HCT116 (cell line): ENCODE results near the gene CHST4. TPM values are rescaled to one million over a fixed set of nuclear protein-coding genes. Genes with fewer than 3 reads are reported as not detected.
A peak's percentile ranks its signal among the peaks of the same experiment; 100 is the strongest.

Experiments used
- ATAC-seq: fragments of 200-7000 bp; cut with Tn5 transposase; 2 replicates; pipeline ENCODE4 v1.9.1; 2020; ENCODE audit warnings: mild to moderate bottlenecking, moderate library complexity
- BruUV-seq: library from RNA; stranded (reverse); fragments of 400-500 nt; replicated peaks from 2 replicates; lab custom pipeline; 2021; lab: Mats Ljungman, UMichigan
- CTCF ChIA-PET: fragments of 300-600 bp; sonication (Branson Sonifier 250); formaldehyde crosslinking; loops from one replicate; lab custom pipeline; 2021; ENCODE audit warnings: antibody characterized with exemption; lab: Charles Lee
- POLR2A ChIA-PET: fragments of 300-600, 350-600 bp; sonication (Branson Sonifier 250); formaldehyde crosslinking; loops from one replicate; lab custom pipeline; 2021; ENCODE audit warnings: antibody characterized with exemption; lab: Charles Lee
- RAD21 ChIA-PET, 2 experiments: fragments of 300-600 bp; sonication (Branson Sonifier 250); formaldehyde crosslinking; loops; one replicate each; lab custom pipeline; 2023; ENCODE audit warnings: low total read pairs in 2 of 2; ENCODE audit not compliant: uncharacterized antibody in 2 of 2, unreplicated experiment in 2 of 2, low non-redundant PET in 1 of 2; lab: Charles Lee
- DNase-seq: peaks from one replicate; pipeline ENCODE4 v3.0.0-alpha.2; 2010; ENCODE audit warnings: low read depth, low spot score
- H2AFZ ChIP-seq: fragments of 200-600 bp; shearing (Covaris generic), sonication (generic); 2 replicates; pipeline ENCODE4 v1.6.1; 2017; ENCODE audit warnings: low read depth, mixed run types, mixed read lengths, antibody characterized with exemption, low read length; ENCODE audit not compliant: poor library complexity, severe bottlenecking
- H3K27ac ChIP-seq: 2 replicates; pipeline ENCODE4 v1.5.1; 2012; ENCODE audit warnings: low read depth, low read length
- H3K27me3 ChIP-seq: fragments of 200-600 bp; sonication (generic); 2 replicates; pipeline ENCODE4 v1.6.1; 2016; ENCODE audit warnings: mixed run types, low read length, mixed read lengths; ENCODE audit not compliant: insufficient read depth
- H3K36me3 ChIP-seq, 2 experiments: fragments of 200-500 bp in 1 of 2; fragments of 200-600 bp in 1 of 2; sonication (Bioruptor generic) in 1 of 2; sonication (generic) in 1 of 2; 2 replicates each; pipeline versions ENCODE4 v1.5.1 to v1.6.1; 2014 to 2016; ENCODE audit warnings: low read length in 2 of 2, inconsistent platforms in 1 of 2, mixed read lengths in 1 of 2, mixed run types in 1 of 2; ENCODE audit not compliant: insufficient read depth in 2 of 2, control insufficient read depth in 1 of 2
- H3K4me1 ChIP-seq, 2 experiments: fragments of 200-600 bp in 1 of 2; sonication (generic) in 1 of 2; 2 replicates each; pipeline versions ENCODE4 v1.5.1 to v1.6.1; 2012 to 2017; ENCODE audit warnings: low read length in 2 of 2, inconsistent platforms in 1 of 2, mild to moderate bottlenecking in 1 of 2, mixed read lengths in 1 of 2, mixed run types in 1 of 2, moderate library complexity in 1 of 2; ENCODE audit not compliant: insufficient read depth in 2 of 2, control insufficient read depth in 1 of 2
- H3K4me2 ChIP-seq: fragments of 200-600 bp; sonication (generic); 2 replicates; pipeline ENCODE4 v1.6.1; 2017; ENCODE audit warnings: mixed run types, low read length, mixed read lengths
- H3K4me3 ChIP-seq, 2 experiments: fragments of 200-600 bp in 1 of 2; sonication (generic) in 1 of 2; replicated peaks in 1 of 2; 2 replicates each; pipeline ENCODE4 v1.5.1; 2011 to 2016; ENCODE audit warnings: low read length in 2 of 2, control low read depth in 1 of 2, low read depth in 1 of 2, mild to moderate bottlenecking in 1 of 2, mixed read lengths in 1 of 2, mixed run types in 1 of 2
- H3K79me2 ChIP-seq: fragments of 200-600 bp; sonication (generic); 2 replicates; pipeline ENCODE4 v1.6.1; 2017; ENCODE audit warnings: mild to moderate bottlenecking, mixed run types, low read length, moderate library complexity, mixed read lengths; ENCODE audit not compliant: insufficient read depth
- H3K9ac ChIP-seq: fragments of 200-600 bp; sonication (generic); 2 replicates; pipeline ENCODE4 v1.6.1; 2016; ENCODE audit warnings: low read length, mixed read lengths
- H3K9me2 ChIP-seq: fragments of 200-600 bp; sonication (generic), shearing (Covaris generic); 2 replicates; pipeline ENCODE4 v1.6.1; 2017; ENCODE audit warnings: mixed run types, mild to moderate bottlenecking, moderate library complexity; ENCODE audit not compliant: insufficient read depth
- H3K9me3 ChIP-seq, 2 experiments: fragments of 200-500 bp in 1 of 2; fragments of 200-600 bp in 1 of 2; sonication (Bioruptor generic) in 1 of 2; sonication (generic) in 1 of 2; 2 replicates each; pipeline ENCODE4 v1.6.1; 2014 to 2017; ENCODE audit warnings: low read length in 2 of 2, mixed read lengths in 2 of 2, inconsistent platforms in 1 of 2, low read depth in 1 of 2, mild to moderate bottlenecking in 1 of 2, mixed run types in 1 of 2, moderate library complexity in 1 of 2; ENCODE audit not compliant: control insufficient read depth in 1 of 2, insufficient read depth in 1 of 2
- H4K20me1 ChIP-seq: fragments of 200-600 bp; sonication (generic), shearing (Covaris generic); 2 replicates; pipeline ENCODE4 v1.6.1; 2017; ENCODE audit warnings: mixed run types, mild to moderate bottlenecking, moderate library complexity; ENCODE audit not compliant: insufficient read depth
- CEBPB ChIP-seq: IDR thresholded peaks from 2 replicates; pipeline ENCODE4 v1.6.1; 2012; ENCODE audit warnings: low read depth
- CTCF ChIP-seq, 3 experiments: fragments of 200-600 bp in 1 of 3; sonication (generic) in 1 of 3; IDR thresholded peaks in 2 of 3; conservative IDR thresholded peaks in 1 of 3; 2 replicates each; pipeline ENCODE4 v1.5.1; 2012 to 2017; ENCODE audit warnings: low read depth in 2 of 3, low read length in 2 of 3, antibody characterized with exemption in 1 of 3, borderline replicate concordance in 1 of 3, control low read depth in 1 of 3, mild to moderate bottlenecking in 1 of 3, mixed read lengths in 1 of 3, mixed run types in 1 of 3, moderate library complexity in 1 of 3; ENCODE audit not compliant: insufficient read depth in 1 of 3
- EZH2phosphoT487 ChIP-seq: fragments of 200-600 bp; IDR thresholded peaks from 2 replicates; pipeline ENCODE4 v1.6.1; 2018; ENCODE audit warnings: antibody characterized with exemption, borderline replicate concordance
- JUND ChIP-seq: IDR thresholded peaks from 2 replicates; pipeline ENCODE4 v1.6.1; 2012
- MAX ChIP-seq: IDR thresholded peaks from 2 replicates; pipeline ENCODE4 v1.6.1; 2012
- POLR2A ChIP-seq: IDR thresholded peaks from 2 replicates; pipeline ENCODE4 v1.7.0; 2011; ENCODE audit warnings: borderline replicate concordance; ENCODE audit not compliant: insufficient read depth, insufficient read length; ENCODE audit errors: extremely low read depth
- POLR2AphosphoS5 ChIP-seq: IDR thresholded peaks from 2 replicates; pipeline ENCODE4 v1.6.1; 2011; ENCODE audit warnings: mild to moderate bottlenecking, low read depth, low read length, moderate library complexity
- RAD21 ChIP-seq: IDR thresholded peaks from 2 replicates; pipeline ENCODE4 v1.6.1; 2012; ENCODE audit warnings: low read depth, mild to moderate bottlenecking
- TCF7L2 ChIP-seq: IDR thresholded peaks from 2 replicates; pipeline ENCODE4 v1.7.0; 2011; ENCODE audit warnings: borderline replicate concordance, inconsistent platforms; ENCODE audit not compliant: insufficient read depth, insufficient read length; ENCODE audit errors: extremely low read depth
- ZNF274 ChIP-seq: fragments of 200-500 bp; sonication (Bioruptor generic); IDR thresholded peaks from 2 replicates; pipeline ENCODE4 v1.6.1; 2014; ENCODE audit warnings: mild to moderate bottlenecking, low read depth, low read length, inconsistent platforms
- intact Hi-C: fragments of 100-400 bp; cut with micrococcal nuclease; formaldehyde crosslinking; loops from 2 replicates; pipeline ENCODE4 v1.10.0; 2022
- total RNA-seq: library from RNA; stranded (reverse); gene quantifications from one replicate; pipeline ENCODE4 v1.2.1, GENCODE V29; 2021; ENCODE audit not compliant: unreplicated experiment

CHST4 gene
- total RNA-seq, 1 experiment from 2014 or later, result 0.59 TPM

- TF ChIP-seq CTCF (IDR thresholded peaks at IDR 0.05 in 2 of 3, conservative IDR thresholded peaks at IDR 0.05 in 1 of 3; ENCODE audit: borderline replicate concordance in 1 of 3, insufficient read depth in 1 of 3, low read depth in 2 of 3, low read length in 2 of 3) (no peak), MAX (peak; percentile 48), TCF7L2 (peak; percentile 39), POLR2A (peak; percentile 81)
Observed at GRCh38 chr16:71484006-71484893, 42.0 kb upstream of the CHST4 start (continued).

- Histone ChIP-seq H3K4me1 (peaks cover 0 to 6% of the 10 kb centered on the region in 2 experiments; a peak in 1 of 4 replicates), H3K79me2 (no peaks in the 10 kb centered on the region), H3K9me3 (no peaks in the 10 kb centered on the region), H3K27ac (no peak within 1 kb of the TSS), H3K4me3 (no peak within 1 kb of the TSS), H3K27me3 (no peaks in the 10 kb centered on the region), H2AFZ (no peak within 1 kb of the TSS), H4K20me1 (no peaks in the 10 kb centered on the region), H3K36me3 (no peaks in the 10 kb centered on the region), H3K9ac (no peak within 1 kb of the TSS), H3K9me2 (no peaks in the 10 kb centered on the region), H3K4me2 (no peak within 1 kb of the TSS)
- intact Hi-C loops, result no loop called here
- POLR2A ChIA-PET, result no interaction called here
- CTCF ChIA-PET, result interaction anchor here (1.4 to 1.6 kb wide), 2 partner anchors 11 kb away, joined by 3 to 4 read pairs; no protein-coding TSS in a partner anchor
- no TSS peak for BruUV-seq
- ATAC-seq (no peak), DNase-seq (no peak)
- TF ChIP-seq EZH2phosphoT487 (no peak), POLR2AphosphoS5 (no peak), ZNF274 (no peak), JUND (no peak), CEBPB (no peak), POLR2A (no peak), RAD21 (no peak)
- RAD21 ChIA-PET, result no interaction called here
Observed at GRCh38 chr16:71489122-71489521, 37.1 kb upstream of the CHST4 start, which contains the start of gene ZNF19. Gene ZNF19, minus strand, starts transcription at chr16:71489324. Its CDS starts 7,210 bp downstream, at chr16:71482114.
